ENCODE measurements around the gene PSMB5. TPM values are rescaled to one million over a fixed set of nuclear protein-coding genes. Genes with fewer than 3 reads are reported as not detected.

Gene PSMB5
- total and polyA plus RNA-seq, 9 donors = 65.3 to 144 (median 79.9) TPM

GRCh38 chr14:23023022-23023794 is 11.5 kb downstream of the PSMB5 start:
- TF ChIP-seq CTCF (IDR thresholded peaks at IDR 0.05) (no peak), EP300 (IDR thresholded peaks at IDR 0.05) (no peak), POLR2A (IDR thresholded peaks at IDR 0.05) (no peak)
- WGBS, 3 donors = 65 to 71% (median 68%) methylated on average over 8 of the region's 8 CpGs
- H3K4me3 ChIP-seq = no peak overlapping the region
- no peaks in the 10 kb centered on the region for H3K36me3 ChIP-seq
- intact Hi-C loops (cut with DNase I) = no loop called here
- H3K9me3 ChIP-seq = no peaks in the 10 kb centered on the region
- DNase-seq = no peak
- H3K4me1 ChIP-seq (ENCODE audit: insufficient read depth) = no peaks in the 10 kb centered on the region
- H3K27me3 ChIP-seq = no peaks in the 10 kb centered on the region
- no peak overlapping the region for H3K27ac ChIP-seq

GRCh38 chr14:23021889-23022442 is 12.7 kb downstream of the PSMB5 start:
- no peak overlapping the region for H3K4me3 ChIP-seq
- TF ChIP-seq EP300 (IDR thresholded peaks at IDR 0.05) = no peak
- no peak for TF ChIP-seq CTCF (IDR thresholded peaks at IDR 0.05)
- TF ChIP-seq POLR2A (IDR thresholded peaks at IDR 0.05) = no peak
- no peaks in the 10 kb centered on the region for H3K36me3 ChIP-seq
- no peaks in the 10 kb centered on the region for H3K27me3 ChIP-seq
- no peak for DNase-seq
- intact Hi-C loops (cut with DNase I) = no loop called here
- no peak overlapping the region for H3K27ac ChIP-seq
- no peaks in the 10 kb centered on the region for H3K4me1 ChIP-seq (ENCODE audit: insufficient read depth)
- 48 to 56% (median 52%) methylated on average over 7 of the region's 7 CpGs for WGBS, 3 donors
- no peaks in the 10 kb centered on the region for H3K9me3 ChIP-seq

DNA sequence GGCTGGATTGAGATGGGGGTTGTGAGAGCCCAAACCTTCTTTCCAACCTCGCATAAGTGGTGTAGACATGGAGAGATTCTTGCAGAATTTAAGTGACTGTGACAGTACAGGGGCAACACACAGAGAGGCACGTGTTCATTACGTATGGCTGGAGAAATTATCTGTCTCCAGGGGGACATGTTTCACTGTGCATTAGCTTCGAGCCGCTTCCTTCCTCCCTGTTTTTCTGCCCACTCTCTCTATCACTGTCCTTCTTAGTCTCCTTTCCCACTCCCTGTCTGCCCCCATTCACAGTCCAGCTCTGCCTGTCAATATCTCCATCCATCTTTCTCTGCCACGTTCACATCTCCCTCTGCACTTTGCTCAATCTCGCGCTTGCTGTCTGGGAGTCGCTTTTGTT is 13.3 kb downstream of the PSMB5 start:
- Histone ChIP-seq H3K4me3 (no peak overlapping the region), H3K4me1 (ENCODE audit: insufficient read depth) (no peaks in the 10 kb centered on the region), H3K27me3 (no peaks in the 10 kb centered on the region), H3K27ac (no peak overlapping the region), H3K9me3 (no peaks in the 10 kb centered on the region), H3K36me3 (no peaks in the 10 kb centered on the region)
- 71 to 75% (median 74%) methylated on average over 9 of the region's 9 CpGs for WGBS, 3 donors
- intact Hi-C loops (cut with DNase I) = no loop called here
- no peak for DNase-seq
- TF ChIP-seq POLR2A (IDR thresholded peaks at IDR 0.05) (no peak), EP300 (IDR thresholded peaks at IDR 0.05) (no peak), CTCF (IDR thresholded peaks at IDR 0.05) (no peak)

GRCh38 chr14:23020143-23021128 is 14.3 kb downstream of the PSMB5 start:
- no peaks in the 10 kb centered on the region for H3K27me3 ChIP-seq
- no peak for TF ChIP-seq EP300 (IDR thresholded peaks at IDR 0.05)
- no peak for TF ChIP-seq CTCF (IDR thresholded peaks at IDR 0.05)
- TF ChIP-seq POLR2A (IDR thresholded peaks at IDR 0.05) = no peak
- no peak overlapping the region for H3K4me3 ChIP-seq
- 88 to 93% (median 91%) methylated on average over 7 of the region's 7 CpGs for WGBS, 3 donors
- intact Hi-C loops (cut with DNase I) = no loop called here
- H3K4me1 ChIP-seq (ENCODE audit: insufficient read depth) = no peaks in the 10 kb centered on the region
- H3K27ac ChIP-seq = no peak overlapping the region
- no peak for DNase-seq
- no peaks in the 10 kb centered on the region for H3K9me3 ChIP-seq
- no peaks in the 10 kb centered on the region for H3K36me3 ChIP-seq
